Umbilical cord (tissue), 2 donors: ENCODE data around the gene MYZAP. TPM values are rescaled to one million over a fixed set of nuclear protein-coding genes. Genes with fewer than 3 reads are reported as not detected.
"Not testable (repeated sequence)": the region's sequence is repeated elsewhere in the genome, so short reads cannot be mapped to it uniquely, and the experiment has no call there.

Experiments
- DNase-seq: peaks from one replicate; pipeline ENCODE4 v3.0.0-alpha.2; 2015; ENCODE audit warnings: low spot score
- total RNA-seq: library from RNA; depleted of rRNA; stranded (reverse); fragments of >200 nt; gene quantifications from one replicate; pipeline ENCODE4 v1.2.3, GENCODE V29; 2014; ENCODE audit warnings: low replicate concordance; ENCODE audit not compliant: insufficient read depth

MYZAP gene
- total RNA-seq, 1 donor from 2014 or later: not detected

GRCh38 chr15:57592836-57593420 lies 1.2 kb downstream of the MYZAP start:
- DNase-seq: no peak

DNA sequence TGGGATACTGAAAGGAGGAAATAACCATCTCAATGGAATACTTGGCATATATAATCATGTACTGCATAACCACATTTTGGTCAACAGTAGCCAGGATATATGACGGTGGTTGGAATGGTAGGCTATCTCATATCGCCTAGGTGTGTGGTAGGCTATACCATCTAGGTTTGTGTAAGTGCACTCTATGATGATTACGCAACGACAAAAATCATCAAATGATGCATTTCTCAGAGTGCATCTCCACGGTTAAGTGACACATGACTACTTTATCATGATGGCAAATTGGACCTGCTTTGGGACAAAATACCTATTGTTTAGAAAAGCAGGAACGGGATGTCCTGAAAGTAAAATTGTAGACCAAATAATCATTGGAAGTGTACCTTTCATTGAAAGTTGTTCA lies 2.8 kb downstream of the MYZAP start:
- no peak for DNase-seq

GRCh38 chr15:57595011-57595866 lies 3.5 kb downstream of the MYZAP start:
- DNase-seq: no peak

DNA sequence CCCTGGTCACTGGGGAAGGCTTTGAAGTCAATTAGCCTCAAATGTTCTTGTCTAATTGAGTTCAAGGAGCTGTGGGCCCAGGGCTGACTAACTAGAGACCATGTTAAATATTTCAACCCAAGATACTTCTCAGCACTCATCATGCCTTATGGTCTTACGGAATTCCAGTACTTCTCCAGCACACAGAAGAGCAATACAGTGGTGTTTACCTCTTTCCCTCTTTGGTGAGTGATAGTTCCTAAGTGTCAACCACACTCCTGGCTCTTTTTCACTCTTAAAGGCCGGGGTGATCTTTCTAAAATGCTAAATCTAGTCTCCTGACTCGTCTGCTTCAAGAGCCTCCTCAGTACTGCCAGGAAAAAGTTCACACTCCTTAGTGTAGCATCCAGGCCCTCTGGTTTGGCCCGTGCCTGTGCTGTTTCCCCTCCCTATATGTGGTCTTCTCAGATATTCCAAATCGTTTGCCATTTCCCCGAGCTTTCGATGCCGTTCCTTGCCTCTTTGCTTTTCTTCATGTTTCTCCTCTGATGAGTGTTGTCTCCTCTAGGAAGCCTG lies 4.7 kb downstream of the MYZAP start:
- no peak for DNase-seq

GRCh38 chr15:57596978-57597377 lies 5.3 kb downstream of the MYZAP start:
- DNase-seq: no peak

GRCh38 chr15:57597431-57597830 lies 5.7 kb downstream of the MYZAP start:
- no peak for DNase-seq

GRCh38 chr15:57598346-57598745 lies 6.6 kb downstream of the MYZAP start:
- no peak for DNase-seq

DNA sequence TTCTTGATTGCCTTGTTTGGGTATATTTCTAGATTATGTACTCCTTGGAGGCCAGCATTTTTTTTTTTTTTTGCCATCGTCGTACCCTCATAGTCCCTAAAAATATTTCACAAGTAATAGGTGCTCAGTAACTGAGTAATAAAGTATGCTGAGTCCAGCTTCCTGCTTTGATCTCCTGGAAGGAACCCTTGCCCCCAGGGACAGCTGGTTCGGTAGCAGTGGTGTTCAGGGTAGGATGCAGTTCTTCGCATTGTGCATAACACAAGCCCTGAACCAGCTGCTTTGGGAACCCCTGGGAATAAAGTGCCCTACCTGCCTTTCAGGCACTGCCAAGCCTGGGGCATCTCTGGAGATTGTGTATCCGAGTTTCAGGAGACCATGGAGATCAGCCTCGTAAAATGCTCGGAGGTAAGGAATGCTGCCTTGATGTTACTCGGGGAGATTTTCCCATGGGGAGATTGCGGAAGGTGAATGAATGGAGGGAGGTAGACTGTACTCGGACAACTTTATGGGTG lies 7.6 kb downstream of the MYZAP start:
- no peak for DNase-seq

DNA sequence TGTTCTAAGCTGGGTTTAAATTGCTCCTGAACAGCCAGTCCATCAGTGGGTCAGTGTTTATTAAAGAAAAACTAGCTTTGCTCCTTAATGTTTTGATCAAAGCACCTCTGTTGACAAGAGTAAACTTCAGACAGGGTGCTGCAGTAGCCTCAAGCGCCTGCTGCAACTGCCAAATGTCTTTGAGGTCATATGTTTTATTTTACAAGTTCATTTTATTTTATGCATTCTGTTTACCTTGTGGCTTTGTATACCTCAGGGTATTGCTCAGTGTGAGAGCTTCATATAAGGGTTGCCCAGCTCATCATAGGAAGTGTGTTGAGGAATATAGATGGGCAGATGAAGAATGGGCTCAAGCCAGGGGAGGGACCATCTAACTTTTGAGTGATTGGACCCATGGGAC lies 8.5 kb downstream of the MYZAP start:
- DNase-seq: no peak

DNA sequence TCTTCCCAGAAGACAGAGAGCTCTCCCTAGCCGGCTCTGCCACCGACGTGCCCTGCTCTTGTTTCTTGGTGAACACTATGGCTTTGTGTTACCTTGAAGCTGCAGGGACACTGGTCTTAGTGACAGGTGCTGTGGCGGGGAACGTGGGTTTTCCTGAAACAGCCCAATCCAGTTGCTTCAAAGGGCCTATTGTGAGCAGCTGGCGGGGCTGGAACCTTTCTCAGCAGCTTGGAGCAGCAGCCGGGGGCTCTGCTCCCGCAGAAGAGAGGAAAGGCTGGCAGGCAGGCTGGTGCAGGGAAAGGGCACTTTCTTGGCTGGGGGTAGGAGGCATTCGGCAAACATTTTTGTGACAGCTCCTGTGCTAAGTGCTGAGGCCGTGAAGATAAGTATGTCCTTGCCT lies 12.8 kb downstream of the MYZAP start:
- DNase-seq: no peak

- no peak for DNase-seq
Observed at GRCh38 chr15:57605491-57605890, 13.8 kb downstream of the MYZAP start.

GRCh38 chr15:57606048-57606447 lies 14.3 kb downstream of the MYZAP start:
- DNase-seq: no peak

- no peak for DNase-seq
Observed at GRCh38 chr15:57606816-57607215, 15.1 kb downstream of the MYZAP start.

DNA sequence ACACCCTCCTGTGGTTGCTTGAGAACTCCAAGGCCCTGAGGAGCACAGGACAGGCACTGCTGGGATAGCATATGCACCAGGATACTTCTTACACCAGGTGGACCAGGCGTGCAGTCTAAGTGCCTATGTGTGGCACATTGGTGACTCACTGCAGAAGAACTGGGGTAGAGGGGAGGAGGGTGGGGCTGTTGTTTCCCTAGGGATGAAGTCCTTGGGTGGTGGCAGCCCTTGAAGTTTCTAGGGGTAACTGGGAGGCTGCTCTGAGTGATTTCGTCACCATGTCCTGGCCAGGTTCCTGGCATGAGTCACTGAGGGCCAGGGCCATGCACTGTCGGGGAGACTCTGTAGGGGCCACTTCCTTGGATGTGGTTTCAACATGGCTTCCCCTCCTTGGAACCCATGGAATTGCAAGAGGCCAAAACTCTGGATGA lies 15.9 kb downstream of the MYZAP start:
- no peak for DNase-seq

DNA sequence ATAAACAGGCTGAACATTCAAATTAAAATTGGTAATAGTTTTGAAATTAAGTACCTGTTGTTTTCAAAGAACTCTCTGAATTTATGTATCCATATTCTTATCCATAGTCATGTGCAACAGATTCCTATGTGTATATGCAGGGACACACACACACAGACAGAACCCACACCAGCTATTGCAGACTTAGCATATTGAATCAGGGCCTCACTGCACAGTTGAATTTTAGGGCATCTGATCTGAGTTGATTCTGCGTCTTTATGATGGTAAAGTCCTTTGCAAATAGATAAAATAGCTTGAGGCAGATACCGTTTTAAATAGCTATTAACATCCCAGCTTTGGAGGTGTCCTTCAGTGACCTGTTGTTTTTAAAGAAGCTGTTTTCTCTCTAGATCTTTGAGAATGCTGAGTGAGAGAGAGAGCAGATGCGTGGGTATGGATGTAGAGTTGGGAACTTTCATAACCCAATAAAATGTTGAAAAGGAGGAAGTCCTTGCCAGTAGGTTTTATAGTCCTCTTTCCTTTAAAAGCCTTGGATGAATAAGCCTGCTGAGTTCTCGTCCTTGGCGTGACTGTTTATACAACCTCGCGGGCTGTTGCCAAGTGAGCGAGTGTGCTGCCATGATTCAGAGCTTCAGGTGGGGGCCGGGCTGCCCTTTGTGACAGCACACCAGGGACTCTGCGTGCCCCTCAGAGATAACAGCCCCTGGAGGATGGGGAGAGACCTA lies 18.3 kb downstream of the MYZAP start:
- DNase-seq: peak; percentile 67

DNA sequence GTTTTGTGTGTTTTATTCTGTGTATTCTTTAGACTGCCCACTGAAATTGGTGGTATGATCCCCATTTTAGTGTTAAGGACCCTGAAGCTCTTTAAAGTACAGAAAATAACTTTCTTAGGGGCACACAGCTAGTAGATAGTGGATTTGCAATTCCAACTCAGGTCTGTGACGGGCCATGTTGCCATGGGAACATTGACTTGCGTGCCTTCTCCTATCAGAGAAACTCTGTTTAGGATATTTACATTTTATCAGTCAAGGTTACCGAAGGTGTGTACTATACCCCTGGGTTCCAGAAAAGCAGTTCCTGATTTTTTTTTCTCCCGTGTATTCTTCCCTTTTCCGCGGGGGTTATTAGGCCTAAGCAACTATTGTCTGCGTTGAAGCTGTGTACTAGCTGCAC lies 19.4 kb downstream of the MYZAP start:
- DNase-seq: no peak

- peak; percentile 48 for DNase-seq
Observed at GRCh38 chr15:57611938-57612337, 20.2 kb downstream of the MYZAP start.

DNA sequence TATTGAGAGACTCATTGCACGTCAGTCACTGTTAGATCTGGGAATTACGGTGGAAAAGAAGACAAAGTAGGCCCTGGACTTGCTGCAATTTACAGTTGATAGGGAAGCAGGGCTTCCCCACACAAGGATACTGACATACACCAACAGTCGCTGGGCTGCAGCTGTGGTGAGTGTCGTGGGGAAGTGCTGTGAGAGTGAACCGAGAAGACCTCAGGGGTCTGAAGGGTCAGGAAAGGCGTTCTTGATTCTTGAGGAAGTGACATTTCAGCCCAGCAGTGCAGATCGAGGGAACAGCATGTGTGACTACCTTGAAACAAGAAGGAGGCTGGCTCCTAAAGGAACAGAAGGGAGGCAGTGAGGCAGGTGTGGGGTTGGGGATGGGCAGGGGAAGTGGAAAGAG lies 22.5 kb downstream of the MYZAP start:
- no peak for DNase-seq

DNA sequence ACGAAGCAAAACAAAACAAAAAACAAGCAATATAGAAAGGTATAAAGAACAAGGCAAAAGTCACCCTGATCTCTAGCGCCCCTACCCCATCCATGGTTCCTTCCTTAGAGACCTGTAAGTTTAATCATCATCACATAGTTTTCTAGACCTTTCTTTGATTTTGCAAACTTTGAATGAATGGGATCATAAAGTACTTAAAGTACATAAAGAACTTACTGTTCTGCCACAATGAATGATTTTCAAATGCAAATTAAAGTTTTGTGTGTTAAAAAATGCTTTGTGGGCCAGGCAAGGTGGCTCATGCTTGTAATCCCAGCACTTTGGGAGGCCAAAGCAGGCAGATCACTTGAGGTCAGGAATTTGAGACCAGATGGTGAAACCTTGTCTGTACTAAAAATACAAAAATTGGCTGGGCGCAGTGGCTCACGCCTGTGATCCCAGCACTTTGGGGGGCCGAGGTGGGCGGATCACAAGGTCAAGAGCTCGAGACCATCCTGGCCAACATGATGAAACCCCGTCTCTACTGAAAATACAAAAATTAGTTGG lies 24.3 kb downstream of the MYZAP start:
- DNase-seq: not testable (repeated sequence)

DNA sequence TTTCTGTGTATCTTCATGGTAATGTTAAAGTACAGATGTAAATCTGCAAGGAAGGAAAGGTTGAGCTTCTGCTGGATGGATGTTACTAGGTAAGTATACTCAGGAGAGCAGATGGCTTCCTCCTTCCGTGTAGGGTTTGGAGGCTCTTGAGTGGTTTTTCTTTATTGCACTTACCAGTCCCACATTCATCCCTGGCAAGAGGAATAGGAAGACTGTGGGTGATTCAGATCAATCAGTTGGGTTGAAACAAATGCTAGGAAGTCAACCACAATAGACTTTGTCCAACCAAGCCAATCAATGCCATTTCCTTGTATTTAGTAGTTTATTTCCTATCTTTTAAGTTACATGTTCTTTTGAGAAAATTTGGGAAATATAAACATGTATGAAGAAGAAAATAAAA lies 26.6 kb downstream of the MYZAP start:
- no peak for DNase-seq

- no peak for DNase-seq
Observed at GRCh38 chr15:57619746-57620145, 28.0 kb downstream of the MYZAP start.

GRCh38 chr15:57624730-57625129 lies 33.0 kb downstream of the MYZAP start:
- no peak for DNase-seq
